ENCODE data around the gene MCAM.

The MCAM gene, protein sequence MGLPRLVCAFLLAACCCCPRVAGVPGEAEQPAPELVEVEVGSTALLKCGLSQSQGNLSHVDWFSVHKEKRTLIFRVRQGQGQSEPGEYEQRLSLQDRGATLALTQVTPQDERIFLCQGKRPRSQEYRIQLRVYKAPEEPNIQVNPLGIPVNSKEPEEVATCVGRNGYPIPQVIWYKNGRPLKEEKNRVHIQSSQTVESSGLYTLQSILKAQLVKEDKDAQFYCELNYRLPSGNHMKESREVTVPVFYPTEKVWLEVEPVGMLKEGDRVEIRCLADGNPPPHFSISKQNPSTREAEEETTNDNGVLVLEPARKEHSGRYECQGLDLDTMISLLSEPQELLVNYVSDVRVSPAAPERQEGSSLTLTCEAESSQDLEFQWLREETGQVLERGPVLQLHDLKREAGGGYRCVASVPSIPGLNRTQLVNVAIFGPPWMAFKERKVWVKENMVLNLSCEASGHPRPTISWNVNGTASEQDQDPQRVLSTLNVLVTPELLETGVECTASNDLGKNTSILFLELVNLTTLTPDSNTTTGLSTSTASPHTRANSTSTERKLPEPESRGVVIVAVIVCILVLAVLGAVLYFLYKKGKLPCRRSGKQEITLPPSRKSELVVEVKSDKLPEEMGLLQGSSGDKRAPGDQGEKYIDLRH

DNA sequence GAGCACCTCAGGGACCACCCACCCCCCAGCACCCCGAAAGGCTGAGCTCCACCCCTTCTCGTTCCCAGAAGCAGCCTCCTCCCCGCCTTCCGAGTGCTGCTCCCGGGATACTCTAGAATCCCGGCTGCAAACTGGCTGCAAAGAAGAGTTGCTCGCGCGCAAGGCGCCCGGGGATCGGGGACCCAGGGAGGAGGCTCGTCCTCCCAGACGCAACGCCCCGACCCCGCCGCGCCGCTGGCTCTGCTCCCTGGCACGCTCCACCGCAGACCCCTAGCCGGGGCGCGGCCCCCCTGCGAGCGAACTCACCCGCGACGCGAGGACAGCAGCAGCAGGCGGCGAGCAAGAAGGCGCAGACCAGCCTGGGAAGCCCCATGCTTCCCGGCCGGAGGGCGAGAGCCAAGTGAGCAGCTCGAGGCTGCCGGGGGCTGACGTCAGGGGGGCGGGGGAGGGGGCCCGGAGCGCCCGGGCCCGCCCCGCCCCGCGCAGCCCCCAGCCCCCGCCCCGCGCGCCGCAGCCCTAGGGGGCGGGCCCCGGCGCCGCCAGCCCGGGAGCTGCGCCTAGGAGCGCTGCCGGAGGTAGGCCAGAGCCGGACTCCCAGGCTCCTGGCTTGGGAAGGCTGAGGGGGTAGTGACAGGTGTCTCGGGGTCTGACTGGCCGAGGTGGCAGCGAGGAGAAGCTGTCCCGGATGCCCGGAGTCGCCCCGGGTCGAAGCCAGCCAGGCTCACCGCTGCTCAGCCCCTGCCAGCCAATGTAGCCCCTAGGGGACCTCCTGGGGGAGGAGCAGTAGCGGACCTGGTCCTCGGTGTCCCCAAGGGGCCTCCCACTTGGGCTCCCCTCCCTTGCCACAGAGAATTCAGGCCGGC, at the start of gene MCAM:
MCAM (minus strand) TSS at position 402 of the 863 bp plus-strand sequence; CDS start at position 373, 29 bp downstream.
- no peak for DNase-seq

DNA sequence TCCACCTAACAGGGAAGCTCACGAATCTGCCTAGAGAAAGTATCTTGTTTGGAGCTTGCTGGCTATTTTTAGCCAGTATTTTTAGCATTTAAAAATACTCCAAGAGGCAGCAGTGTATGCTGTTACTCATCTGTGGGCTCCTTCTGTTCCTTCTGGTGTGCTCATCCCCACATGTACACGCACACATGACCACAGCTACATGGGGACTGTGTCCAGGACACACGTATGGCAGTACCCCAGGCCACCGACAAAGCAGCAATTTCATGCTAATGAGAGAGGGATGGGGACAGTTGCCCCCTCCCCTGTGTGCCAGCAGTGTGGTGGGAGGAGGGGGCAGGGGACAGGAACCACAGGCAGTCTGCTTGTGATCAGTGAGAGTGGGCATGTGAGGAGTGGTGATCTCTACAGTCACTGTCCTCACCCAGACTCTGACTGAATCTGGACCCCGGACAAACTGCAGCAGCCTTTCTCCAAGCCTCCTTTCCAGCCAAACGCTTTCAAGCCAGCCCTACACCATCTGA, 48.2 kb upstream of the MCAM start:
- DNase-seq = no peak

DNA sequence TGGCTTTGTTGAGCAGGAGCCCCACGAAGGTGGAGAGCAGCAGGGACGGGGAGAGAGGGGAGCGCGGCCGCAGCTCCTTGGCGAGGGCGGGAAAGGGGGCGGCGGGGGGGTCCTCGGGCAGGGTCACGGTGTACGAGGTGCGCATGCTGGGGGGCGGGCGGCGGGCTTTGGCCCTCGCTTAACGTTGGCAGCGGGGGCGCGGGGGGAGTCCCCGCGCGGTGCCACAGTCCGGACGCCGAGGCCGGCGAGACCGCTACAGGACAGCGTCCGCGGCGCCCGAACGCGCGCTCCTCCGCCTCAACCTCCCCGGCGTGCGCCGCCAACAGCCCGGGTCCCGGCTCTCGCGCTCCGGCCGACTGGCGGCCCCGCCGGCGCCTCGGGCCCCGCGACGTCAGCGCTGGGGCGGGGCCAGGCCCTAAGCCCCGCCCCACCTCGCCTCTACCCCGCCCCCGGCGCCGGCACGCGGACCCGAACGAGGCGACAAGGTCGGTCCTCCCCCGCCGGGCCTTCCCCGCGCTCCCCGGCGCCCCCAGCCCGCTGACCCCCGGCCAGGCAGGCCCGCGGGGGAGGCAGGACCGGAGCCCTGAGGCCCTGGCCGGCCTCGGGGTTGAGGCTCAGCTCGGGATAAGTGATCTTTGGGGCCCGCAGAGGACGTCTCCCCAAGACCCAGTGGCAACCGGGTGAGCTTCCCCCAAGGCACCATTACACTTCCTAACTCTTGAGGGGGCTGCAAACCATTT, 47.1 kb upstream of the MCAM start:
- DNase-seq = peak; percentile 34 to 62

DNA sequence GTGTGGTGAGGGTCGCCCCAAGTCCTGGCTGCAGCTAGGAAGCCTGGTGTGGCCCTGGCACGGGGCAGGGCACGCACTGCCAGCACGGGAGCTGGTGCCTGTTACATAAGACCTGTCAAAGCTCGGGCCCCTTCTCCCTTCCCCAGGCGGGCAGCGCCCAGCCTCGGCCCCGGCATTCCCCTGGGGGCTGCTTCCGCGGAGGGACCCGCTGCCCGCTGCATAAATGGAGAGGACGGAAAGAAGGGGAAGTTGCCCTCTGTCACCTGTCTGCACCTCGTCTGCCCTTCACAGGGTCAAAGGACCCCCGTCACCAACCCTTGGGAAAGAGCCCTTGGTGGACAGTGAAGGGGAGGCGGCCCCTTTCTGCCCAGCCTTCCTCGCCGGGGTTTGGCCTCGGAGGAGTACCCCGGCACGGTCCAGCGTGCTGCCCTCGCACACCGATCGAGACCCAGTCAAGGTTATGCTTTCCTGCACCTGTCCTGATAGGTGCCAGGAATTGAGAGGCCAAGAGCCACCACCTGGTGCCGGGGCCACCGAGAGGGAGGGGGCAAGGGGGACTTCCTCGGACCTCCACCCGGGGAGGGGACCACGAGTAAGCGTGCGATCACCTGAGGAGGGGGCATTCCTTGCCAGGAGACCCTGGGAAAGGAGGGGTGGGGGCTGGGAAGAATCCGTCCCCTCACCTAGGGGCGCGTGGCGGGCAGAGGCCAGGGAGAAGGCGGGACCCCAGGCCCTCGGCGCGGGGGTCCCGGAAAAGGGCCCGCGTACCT, 46.3 kb upstream of the MCAM start:
- no peak for DNase-seq

DNA sequence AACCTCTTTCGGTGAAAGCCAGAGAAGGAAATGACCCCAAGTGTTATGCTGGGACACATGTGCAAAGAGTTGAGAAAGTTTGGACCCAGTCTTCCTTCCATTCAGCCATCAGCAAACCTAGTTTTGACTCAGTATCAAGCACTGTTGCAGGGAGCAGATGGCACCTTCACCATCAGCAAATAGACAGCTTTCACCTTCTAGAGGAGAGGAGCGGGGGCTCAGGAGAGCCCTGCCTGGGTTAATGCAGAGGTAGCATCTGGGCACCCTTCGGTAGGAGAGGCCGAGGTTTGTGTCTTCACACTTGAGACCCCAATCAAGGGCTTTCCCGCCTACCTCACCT, 45.8 kb upstream of the MCAM start:
- no peak for DNase-seq

DNA sequence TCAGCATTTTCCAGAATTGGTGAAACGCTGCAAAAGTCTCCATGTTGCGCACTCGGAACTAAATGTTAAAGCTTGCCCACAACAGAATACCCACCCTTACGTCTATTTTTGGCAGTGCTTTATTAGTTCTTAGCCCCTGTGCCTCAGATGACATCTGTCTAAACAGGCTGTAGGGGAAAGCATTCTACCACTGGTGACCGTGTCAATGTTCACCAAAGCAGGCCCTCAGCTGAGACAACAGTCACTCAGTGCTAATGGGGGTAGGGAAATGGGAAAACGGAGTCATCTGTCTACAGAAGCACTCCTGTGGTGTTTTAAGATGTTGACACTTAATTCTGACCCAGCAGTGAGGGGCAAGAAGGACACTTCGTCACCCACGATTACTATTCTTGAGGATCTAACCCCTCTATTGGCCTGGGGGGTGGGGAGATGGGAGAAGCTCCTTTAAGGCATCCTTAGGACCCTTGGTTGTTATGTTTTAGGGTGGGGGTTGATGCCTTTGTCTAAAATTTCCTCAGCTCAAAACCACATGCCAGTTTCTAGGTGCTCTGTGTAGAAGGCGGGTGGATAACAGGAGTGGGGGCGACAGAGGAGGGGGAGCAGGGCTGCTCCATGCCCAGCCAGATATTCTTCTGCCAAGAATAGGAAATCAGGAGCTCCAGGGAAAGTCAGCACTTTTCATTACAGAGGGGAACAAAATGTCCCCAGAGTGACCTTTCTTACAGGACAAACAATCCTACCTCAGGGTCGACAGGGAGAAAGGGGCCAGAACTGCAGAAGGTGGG, 45.2 kb upstream of the MCAM start:
- DNase-seq = no peak

DNA sequence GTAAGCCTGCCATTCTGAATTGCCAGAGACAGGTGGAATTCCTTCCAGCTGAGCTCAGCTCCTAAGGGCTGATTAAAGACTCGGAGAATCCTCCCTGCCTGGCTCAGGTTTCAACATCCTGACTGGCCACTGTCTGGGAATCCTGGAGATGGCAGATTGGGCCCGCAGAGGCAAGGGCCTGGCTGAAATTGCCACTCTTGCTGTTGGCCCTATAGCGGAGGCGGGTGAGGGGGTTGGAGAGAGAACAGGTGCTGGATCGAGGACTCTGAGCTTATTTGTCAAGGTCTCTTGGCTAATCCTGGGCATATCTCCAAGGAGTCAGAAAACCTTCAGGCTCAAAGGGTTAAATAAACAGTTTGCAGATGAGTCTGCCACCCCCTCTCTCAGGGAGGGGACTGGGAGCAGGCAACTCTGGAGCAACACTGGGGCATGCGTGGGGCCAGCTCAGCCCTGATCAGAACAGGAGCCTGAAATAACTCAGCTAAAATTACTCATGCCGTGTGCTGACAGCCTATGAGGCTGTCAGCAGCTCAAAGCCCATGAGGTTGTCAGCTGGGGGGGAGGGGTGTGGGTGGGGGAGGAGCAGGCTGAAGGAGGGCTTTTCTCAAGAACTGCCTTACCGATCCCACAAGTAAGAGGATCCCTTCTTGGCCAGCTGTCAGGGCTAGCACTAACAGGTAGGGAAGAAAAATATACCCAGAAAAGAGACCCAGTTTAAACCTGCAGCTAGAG, 44.3 kb upstream of the MCAM start:
- peak; percentile 44 to 49 for DNase-seq

DNA sequence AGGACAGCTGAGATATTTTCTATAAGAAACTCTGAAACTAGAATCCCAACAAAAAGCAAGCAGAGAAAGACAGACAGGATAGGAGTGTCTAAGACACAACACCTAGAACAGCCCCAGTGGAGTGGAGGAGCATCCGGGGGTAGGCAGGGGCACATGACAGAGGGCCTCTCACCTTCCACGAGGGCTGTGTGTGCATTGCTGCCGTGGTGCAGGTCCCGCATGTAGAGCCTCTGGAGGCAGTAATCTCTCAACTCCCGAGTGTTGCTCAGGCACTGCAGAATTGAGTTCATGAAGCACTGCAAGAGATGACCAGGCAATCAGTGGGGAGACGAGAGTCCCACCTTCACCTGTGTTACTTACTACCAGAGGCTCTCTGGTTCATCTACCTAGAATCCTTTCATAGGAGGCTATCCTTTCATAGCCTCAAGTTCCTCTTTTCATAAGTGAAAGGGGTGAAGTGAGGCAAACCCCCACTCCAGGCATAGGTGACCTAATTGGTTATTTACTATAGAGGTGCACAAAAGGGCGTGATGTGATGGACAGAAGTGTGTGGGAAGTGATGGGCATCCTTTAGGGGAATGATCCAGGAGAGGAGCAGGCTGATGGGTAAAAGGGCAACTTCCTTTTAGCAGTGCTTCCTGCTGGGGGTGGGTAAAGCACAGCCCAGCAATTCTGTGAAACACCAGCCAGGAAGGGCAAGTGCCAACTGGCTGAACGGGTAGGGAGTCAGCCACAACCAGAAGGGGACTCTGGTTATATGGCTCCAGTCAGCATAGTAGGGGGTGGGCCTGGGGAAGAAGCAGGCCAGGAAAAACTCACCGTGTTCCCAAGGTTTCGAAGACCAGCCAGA, 42.7 kb upstream of the MCAM start:
- no peak for DNase-seq

DNA sequence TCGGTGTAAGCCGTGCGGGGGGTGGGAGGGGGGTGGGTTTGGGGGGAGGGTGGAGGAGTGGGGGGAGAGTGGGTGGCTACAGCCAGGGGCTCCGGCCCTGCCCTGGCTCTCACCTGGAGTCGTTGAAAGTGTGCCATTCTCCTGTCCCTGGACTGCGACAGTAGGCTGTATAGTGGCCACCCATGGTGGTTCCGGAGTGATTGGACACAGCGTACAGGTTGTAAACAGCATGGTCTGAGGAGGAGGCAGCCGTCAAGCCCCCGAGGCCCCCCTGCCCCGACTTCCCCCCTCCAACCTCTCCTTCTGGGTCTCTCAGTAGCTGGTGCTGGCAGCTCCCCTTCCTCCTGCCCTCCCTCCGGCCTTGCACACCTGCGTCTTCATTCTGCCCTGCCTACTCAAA, 40.1 kb upstream of the MCAM start:
- DNase-seq = no peak

DNA sequence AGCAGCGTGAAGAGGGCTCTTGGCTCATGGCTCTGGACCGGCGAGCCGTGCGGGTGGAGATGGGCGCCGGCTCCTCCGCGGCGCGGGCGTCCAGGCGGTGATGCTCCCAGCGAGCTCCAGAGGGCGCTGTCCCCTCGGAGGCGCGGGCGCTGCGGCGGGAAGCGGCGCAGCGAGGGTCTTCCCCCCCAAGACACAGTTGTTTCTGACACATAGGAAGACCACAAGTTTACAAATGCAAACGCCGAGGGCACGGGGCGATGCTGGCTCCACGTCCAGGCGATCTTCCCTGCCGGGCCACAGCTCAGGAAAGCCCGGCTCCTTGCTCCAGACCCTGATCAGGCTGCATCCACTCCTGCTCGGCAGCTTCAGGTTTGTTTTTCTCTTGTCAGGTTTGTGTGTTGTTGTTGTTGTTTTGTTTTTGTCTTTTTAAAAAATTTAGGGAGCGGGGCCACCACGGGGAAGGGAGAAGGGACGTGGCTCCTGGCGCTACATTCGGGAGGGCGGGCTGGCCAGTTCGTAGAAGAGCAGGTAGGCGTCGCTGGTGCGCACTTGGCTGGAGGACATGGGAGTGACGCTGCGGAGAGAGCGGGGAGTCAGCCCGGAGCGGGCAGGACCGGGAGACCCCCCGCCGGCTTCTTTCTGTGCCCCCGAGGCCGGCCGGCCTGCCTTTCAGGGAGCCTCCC, 39.6 kb upstream of the MCAM start:
- DNase-seq = peak; percentile 63 to 75

DNA sequence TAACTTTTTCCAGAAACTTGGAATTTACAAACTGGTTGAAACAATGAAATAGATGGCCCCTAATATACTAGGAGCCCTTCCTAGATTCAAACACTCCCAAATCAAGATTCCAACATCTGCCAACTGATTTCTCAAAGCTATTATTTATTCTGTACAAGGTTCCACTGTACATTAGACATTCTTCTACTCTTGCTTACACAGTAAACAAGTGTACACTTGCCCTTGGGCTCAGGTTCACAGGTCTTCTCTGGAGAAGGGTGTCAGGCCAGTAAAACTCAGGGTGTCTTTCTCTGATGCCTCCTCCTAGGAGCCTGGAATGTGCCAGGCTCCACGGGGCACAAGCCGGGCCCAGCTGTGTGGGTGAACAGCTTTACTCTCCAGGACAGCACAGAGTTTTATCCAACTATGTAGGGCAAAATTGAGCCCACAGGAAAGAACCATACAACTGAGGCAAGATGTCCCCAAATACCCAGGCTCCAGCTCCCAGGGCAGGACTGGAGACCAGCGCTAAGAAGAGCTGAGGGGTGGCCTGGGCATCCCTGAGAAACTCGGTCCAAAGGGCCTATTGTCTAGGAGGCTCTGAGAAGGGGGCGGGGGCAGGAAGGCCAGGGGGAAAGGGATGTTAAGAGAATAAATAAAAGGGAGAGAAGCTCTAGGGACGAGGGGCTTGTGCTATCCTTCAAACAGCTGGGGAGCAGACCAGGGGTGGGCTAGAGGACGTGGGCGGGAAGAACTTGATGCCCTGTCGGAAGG, 38.3 kb upstream of the MCAM start:
- DNase-seq = no peak

DNA sequence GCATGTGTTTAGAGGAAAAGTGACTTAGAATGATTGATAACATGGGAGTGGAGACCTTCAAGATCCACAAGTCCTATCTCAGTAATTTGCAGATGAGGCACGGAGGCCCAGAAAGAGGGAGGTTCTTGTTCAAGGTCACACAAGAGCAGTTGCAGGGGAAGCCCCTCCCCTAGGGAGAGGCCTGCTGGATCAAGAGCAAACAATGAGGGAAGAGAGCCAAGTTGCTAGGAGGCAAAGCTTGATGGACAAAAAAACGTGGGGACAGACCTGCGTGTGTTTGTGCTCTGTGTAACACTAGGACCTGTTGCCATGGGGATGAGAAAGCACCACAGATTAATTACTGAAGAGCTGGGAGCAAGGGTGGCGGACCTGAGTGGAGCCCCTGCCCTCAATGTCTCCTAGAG, 35.9 kb upstream of the MCAM start:
- DNase-seq = no peak

DNA sequence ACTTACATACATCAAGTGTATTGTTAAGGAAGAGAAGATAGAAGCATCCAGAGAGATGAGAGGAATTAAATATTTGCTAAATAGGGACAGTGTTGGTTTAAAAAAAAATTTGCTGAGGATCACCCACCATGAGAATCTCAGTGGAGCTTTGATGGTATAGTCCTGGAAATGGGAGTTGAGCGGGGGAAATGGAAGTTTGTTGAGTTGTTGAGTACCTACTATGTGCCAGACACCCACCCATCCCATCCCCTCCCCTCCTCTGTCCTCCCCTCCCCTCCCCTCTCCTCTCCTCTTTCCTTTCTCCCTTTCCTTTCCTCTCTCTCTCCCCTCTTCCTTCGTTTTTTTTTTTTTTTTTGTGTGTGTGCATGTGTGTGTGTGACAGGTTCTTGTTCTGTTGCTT, 34.3 kb upstream of the MCAM start:
- DNase-seq = no peak

DNA sequence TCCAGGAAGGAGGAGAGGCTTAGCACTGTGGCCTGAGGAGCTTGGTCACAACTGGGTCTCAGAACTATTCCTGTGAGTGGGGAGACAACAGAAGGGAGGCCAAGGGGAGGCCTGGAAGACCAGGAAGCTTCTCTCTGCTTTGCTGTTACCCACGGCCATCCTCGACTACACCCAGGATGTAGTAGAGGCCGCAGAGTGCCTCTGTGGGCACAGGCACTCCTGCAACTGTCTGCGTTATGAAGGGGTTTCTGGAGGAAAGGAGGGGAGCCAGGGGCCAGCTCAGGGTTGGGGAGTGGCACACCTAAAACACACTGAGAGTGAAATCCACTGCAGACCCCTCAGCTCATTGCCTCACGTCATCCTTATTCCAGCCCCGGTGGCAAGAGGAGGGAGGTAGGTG, 33.4 kb upstream of the MCAM start:
- no peak for DNase-seq

DNA sequence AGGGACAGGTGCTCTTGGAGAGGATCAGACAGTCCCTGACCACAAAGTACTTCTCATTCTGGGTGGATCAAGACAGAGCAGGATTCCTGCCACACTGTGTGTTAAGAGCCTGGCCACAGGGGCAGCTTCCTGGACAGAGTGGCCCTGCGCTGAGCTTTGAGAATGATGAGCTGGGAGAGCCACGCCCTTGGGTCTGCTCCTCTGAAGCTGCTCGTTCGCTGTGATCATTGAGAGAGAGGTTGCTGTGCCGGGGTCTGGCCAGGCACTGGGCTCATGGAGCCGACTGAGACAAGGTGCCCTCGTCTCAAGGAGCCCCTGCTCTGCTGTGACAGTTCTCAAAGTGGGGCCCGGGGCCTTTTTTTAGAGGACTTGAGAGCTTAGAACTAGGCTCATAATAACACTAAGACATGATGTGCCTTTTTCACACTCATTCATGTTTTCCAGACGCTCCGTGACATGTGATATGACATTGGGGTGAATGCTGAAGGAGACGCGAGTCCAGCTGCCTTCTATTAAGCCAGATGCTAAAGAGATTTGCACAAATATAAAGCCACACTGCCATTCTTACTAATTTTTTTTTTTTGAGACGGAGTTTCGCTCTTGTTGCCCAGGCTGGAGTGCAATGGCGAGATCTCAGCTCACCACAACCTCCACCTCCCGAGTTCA, 31.1 kb upstream of the MCAM start:
- DNase-seq = no peak

DNA sequence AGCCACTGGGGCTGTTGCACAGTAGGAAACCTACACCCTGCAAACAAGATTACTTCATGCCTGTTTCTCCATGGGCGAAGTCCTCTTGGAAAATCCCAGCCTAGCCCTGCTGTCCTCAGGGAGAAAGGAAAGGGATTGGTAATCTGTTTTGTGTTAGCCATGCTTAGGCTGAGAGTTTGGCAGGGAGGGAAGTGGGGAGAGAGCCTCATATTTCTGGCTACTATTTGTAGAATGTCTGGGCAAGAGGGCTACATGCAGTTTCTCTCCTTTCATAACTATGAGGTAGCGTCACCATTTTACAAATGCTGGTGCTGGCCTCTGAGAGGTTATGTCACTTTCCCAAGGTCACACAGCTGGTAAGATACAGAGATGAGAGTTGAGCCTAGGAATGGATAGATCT, 30.3 kb upstream of the MCAM start:
- DNase-seq = no peak

DNA sequence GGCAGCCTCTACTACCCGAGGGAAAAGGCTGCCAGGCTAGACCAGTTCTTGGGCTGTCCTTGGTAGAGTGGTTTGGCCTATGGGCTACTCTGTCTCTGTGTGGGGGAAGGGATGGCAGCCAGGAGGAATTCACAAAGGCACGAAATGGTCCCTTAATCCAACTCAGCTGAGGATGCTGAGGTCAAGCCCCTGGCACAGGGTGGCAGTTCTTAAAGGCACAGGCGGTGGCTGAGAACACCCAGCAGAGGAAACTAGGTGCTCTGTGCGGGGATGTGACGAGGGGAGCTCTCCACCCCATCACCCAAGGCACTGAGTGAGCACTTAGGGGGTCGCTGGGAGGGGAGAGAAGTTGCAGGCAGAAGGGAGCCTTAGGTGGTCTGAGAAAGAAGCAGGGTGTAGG, 29.7 kb upstream of the MCAM start, which contains the start of gene MFRP:
MFRP (minus strand) TSS at position 101 of the 400 bp plus-strand sequence. CDS start 192 bp downstream, outside the sequence.
- no peak for DNase-seq

Data from stimulated activated CD4-positive, alpha-beta T cell treated with anti-CD3 and anti-CD28 coated beads, Interleukin-2, amount 100 ng/mL, for 48 hours (primary cell).